SK-N-SH (cell line): ENCODE measurements around the gene EPX. TPM values are rescaled to one million over a fixed set of nuclear protein-coding genes. Genes with fewer than 3 reads are reported as not detected.

Source experiments
- CTCF ChIA-PET: fragments of 300-600, 350-600 bp; formaldehyde crosslinking; extraction: SDS; loops from one replicate; lab custom pipeline; 2021; lab: Yijun Ruan, JAX
- POLR2A ChIA-PET: fragments of 350-600 bp; sonication (Branson Sonifier 250); formaldehyde crosslinking; extraction: SDS; loops from one replicate; lab custom pipeline; 2020; ENCODE audit warnings: antibody characterized with exemption, inconsistent platforms; lab: Yijun Ruan, JAX
- DNase-seq: peaks from one replicate; pipeline ENCODE4 v3.0.0; 2012
- H2AFZ ChIP-seq: fragments of 200-600 bp; sonication (generic); 2 replicates; pipeline ENCODE4 v1.8.1; 2016; ENCODE audit warnings: antibody characterized with exemption, mild to moderate bottlenecking, low read depth
- H3F3A ChIP-seq: fragments of 200-600 bp; sonication (generic); replicated peaks from 2 replicates; pipeline ENCODE3; 2016; ENCODE audit warnings: antibody characterized with exemption, mild to moderate bottlenecking; ENCODE audit not compliant: insufficient read depth
- H3K27ac ChIP-seq, 2 experiments: fragments of 200-500 bp in 1 of 2; fragments of 200-600 bp in 1 of 2; sonication (Bioruptor generic) in 1 of 2; sonication (generic), shearing (Covaris generic) in 1 of 2; 2 replicates each; pipeline versions ENCODE4 v1.5.1 to v1.6.1; 2014 to 2016; ENCODE audit warnings: low read depth in 2 of 2, inconsistent platforms in 1 of 2, low read length in 1 of 2, mild to moderate bottlenecking in 1 of 2, mixed read lengths in 1 of 2
- H3K27me3 ChIP-seq: fragments of 200-600 bp; sonication (generic), shearing (Covaris generic); 2 replicates; pipeline ENCODE4 v1.6.1; 2016; ENCODE audit warnings: mixed run types; ENCODE audit not compliant: insufficient read depth
- H3K36me3 ChIP-seq, 2 experiments: fragments of 200-500 bp in 1 of 2; fragments of 200-600 bp in 1 of 2; sonication (Bioruptor generic) in 1 of 2; sonication (generic) in 1 of 2; replicated peaks in 1 of 2; 2 replicates each; pipeline versions ENCODE3 to v1.5.1; 2014 to 2016; ENCODE audit warnings: low read length in 1 of 2, mild to moderate bottlenecking in 1 of 2; ENCODE audit not compliant: insufficient read depth in 2 of 2, control insufficient read depth in 1 of 2
- H3K4me1 ChIP-seq, 2 experiments: fragments of 200-500 bp in 1 of 2; fragments of 200-600 bp in 1 of 2; sonication (Bioruptor generic) in 1 of 2; sonication (generic), shearing (Covaris generic) in 1 of 2; 2 replicates each; pipeline versions ENCODE4 v1.5.1 to v1.6.1; 2014 to 2016; ENCODE audit warnings: low read depth in 1 of 2, low read length in 1 of 2, mixed run types in 1 of 2; ENCODE audit not compliant: insufficient read depth in 2 of 2, control insufficient read depth in 1 of 2
- H3K4me2 ChIP-seq: fragments of 200-600 bp; sonication (generic), shearing (Covaris generic); 2 replicates; pipeline ENCODE4 v1.6.1; 2017; ENCODE audit warnings: mixed run types
- H3K4me3 ChIP-seq, 2 experiments: fragments of 200-500 bp in 1 of 2; fragments of 200-600 bp in 1 of 2; sonication (Bioruptor generic) in 1 of 2; sonication (generic), shearing (Covaris generic) in 1 of 2; 2 replicates each; pipeline versions ENCODE4 v1.5.1 to v1.8.1; 2014 to 2016; ENCODE audit warnings: low read depth in 2 of 2, inconsistent platforms in 1 of 2, low read length in 1 of 2, mild to moderate bottlenecking in 1 of 2, mixed read lengths in 1 of 2, moderate library complexity in 1 of 2
- H3K79me2 ChIP-seq: fragments of 200-600 bp; sonication (generic); 2 replicates; pipeline ENCODE4 v1.8.1; 2017; ENCODE audit warnings: mild to moderate bottlenecking; ENCODE audit not compliant: insufficient read depth
- H3K9ac ChIP-seq: fragments of 200-600 bp; sonication (generic); 2 replicates; pipeline ENCODE4 v1.6.1; 2017; ENCODE audit warnings: mixed run types
- H3K9me2 ChIP-seq: fragments of 200-600 bp; sonication (generic); 2 replicates; pipeline ENCODE4 v1.6.1; 2017; ENCODE audit warnings: mixed run types
- H3K9me3 ChIP-seq: fragments of 200-600 bp; sonication (generic); 2 replicates; pipeline ENCODE4 v1.6.1; 2017; ENCODE audit warnings: mixed run types, mild to moderate bottlenecking, moderate library complexity
- H4K20me1 ChIP-seq: fragments of 200-600 bp; sonication (generic); 2 replicates; pipeline ENCODE4 v1.6.1; 2017; ENCODE audit warnings: mild to moderate bottlenecking, mixed run types; ENCODE audit not compliant: insufficient read depth
- EZH2phosphoT487 ChIP-seq: fragments of 200-600 bp; sonication (generic); IDR thresholded peaks from 2 replicates; pipeline ENCODE4 v1.6.1; 2017; ENCODE audit warnings: low read depth, mixed run types, mild to moderate bottlenecking, antibody characterized with exemption, moderate library complexity, borderline replicate concordance
- FOSL2 ChIP-seq: IDR thresholded peaks from 2 replicates; pipeline ENCODE4 v1.4.0; 2012; ENCODE audit warnings: low read depth, mild to moderate bottlenecking, moderate library complexity, borderline replicate concordance
- FOXM1 ChIP-seq: IDR thresholded peaks from 2 replicates; pipeline ENCODE4 v1.4.0; 2012; ENCODE audit warnings: low read depth, mild to moderate bottlenecking
- JUND ChIP-seq: IDR thresholded peaks from 2 replicates; pipeline ENCODE4 v1.4.0; 2012
- MEF2A ChIP-seq: IDR thresholded peaks from 2 replicates; pipeline ENCODE4 v1.4.0; 2012; ENCODE audit warnings: low read depth, borderline replicate concordance
- MXI1 ChIP-seq: IDR thresholded peaks from 2 replicates; pipeline ENCODE4 v1.6.1; 2012; ENCODE audit warnings: mild to moderate bottlenecking, low read depth, low read length, improper control_type of control experiment
- NFIC ChIP-seq: IDR thresholded peaks from 2 replicates; pipeline ENCODE4 v1.4.0; 2012; ENCODE audit warnings: borderline replicate concordance
- PBX3 ChIP-seq: IDR thresholded peaks from 2 replicates; pipeline ENCODE4; 2012
- POLR2AphosphoS5 ChIP-seq: IDR thresholded peaks from 2 replicates; pipeline ENCODE4 v1.6.1; 2012; ENCODE audit warnings: low read depth, low read length
- REST ChIP-seq: IDR thresholded peaks from 2 replicates; pipeline ENCODE4 v1.6.1; 2012; ENCODE audit warnings: mild to moderate bottlenecking, low read depth, low read length, moderate library complexity
- RXRA ChIP-seq: IDR thresholded peaks from 2 replicates; pipeline ENCODE4 v1.4.0; 2012; ENCODE audit warnings: low read depth, mild to moderate bottlenecking, borderline replicate concordance
- SMC3 ChIP-seq: IDR thresholded peaks from 2 replicates; pipeline ENCODE4 v1.6.1; 2012; ENCODE audit warnings: low read depth, low read length, improper control_type of control experiment
- TAF1 ChIP-seq: IDR thresholded peaks from 2 replicates; pipeline ENCODE4 v1.6.1; 2012; ENCODE audit warnings: low read depth, mild to moderate bottlenecking, low read length, moderate library complexity, borderline replicate concordance
- TCF12 ChIP-seq: IDR thresholded peaks from 2 replicates; pipeline ENCODE4 v1.4.0; 2012
- USF2 ChIP-seq: fragments of 150-350 bp; IDR thresholded peaks from 2 replicates; pipeline ENCODE4 v1.6.1; 2017; ENCODE audit warnings: antibody characterized with exemption, low read length, low read depth, borderline replicate concordance
- WGBS: methylation state at CpG from one replicate; pipeline ENCODE4 v1.1.6; 2017; ENCODE audit warnings: low lambda C conversion rate; 5-methylcytosine and 5-hydroxymethylcytosine counted together
- polyA plus RNA-seq, 3 experiments: library from polyadenylated mRNA; depleted of rRNA; stranded (reverse); fragments of >200 nt; gene quantifications; 2 replicates each; pipeline ENCODE4 v1.2.3, GENCODE V29; 2012

Gene EPX
- polyA plus RNA-seq, 1 of the 3 experiments (the other 2 are of a cell fraction): 0.02 TPM

DNA sequence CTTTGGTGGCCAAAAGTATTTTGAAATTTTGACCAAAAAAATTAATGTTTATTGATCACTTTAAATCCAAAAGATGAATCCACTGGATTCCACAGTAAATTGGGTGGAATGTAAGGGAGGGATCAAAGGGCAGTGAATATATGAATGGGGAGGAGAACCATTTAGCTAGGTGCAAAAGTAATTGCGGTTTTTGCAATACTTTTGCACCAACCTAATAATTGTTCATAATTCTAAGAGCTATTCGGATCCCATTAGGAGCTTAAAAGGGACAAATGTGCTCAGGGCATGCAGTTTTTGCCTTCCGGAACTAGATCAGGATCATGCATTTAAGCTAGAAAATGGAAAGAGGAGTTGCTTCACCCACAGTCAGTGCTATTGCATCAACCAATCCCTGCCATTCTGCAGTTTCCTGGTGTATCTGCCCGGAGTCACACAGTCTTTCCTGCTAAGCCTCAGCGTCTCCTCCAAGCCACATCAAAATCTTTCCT, 45.7 kb downstream of the EPX start, which contains the start of gene LPO:
Gene LPO, plus strand, starts transcription at position 438 of the 488 bp plus-strand sequence. CDS start 4,396 bp downstream, outside the sequence.
- Histone ChIP-seq H3K4me3 (no peak within 1 kb of the TSS), H3K9me2 (no peaks in the 10 kb centered on the region), H2AFZ (no peak within 1 kb of the TSS), H3K9ac (no peak within 1 kb of the TSS), H3K79me2 (no peaks in the 10 kb centered on the region), H4K20me1 (no peaks in the 10 kb centered on the region), H3K27ac (no peak within 1 kb of the TSS), H3K4me2 (no peak within 1 kb of the TSS), H3K27me3 (peaks cover 83% of the 10 kb centered on the region), H3K36me3 (no peaks in the 10 kb centered on the region), H3F3A (no peaks in the 10 kb centered on the region), H3K9me3 (no peaks in the 10 kb centered on the region), H3K4me1 (no peaks in the 10 kb centered on the region)
- TF ChIP-seq MXI1 (no peak), SMC3 (no peak), FOXM1 (no peak), EZH2phosphoT487 (no peak), POLR2AphosphoS5 (no peak), TAF1 (no peak), PBX3 (no peak), REST (no peak), MEF2A (no peak), RXRA (no peak), TCF12 (no peak), FOSL2 (no peak), USF2 (no peak), NFIC (no peak), JUND (no peak)
- ChIA-PET CTCF (interaction anchor here (0.7 to 5.9 kb wide), 8 partner anchors 9 to 179 kb away, joined by 3 to 73 read pairs (median 4); partner anchors contain the start of genes MKS1 and RNF43), POLR2A (no interaction called here)
- 17% methylated on average over 5 of the region's 5 CpGs for WGBS
- DNase-seq: no peak
